Stimulated activated naive CD8-positive, alpha-beta T cell treated with anti-CD3 and anti-CD28 coated beads, Interleukin-15, amount 100 ng/mL, for 72 hours (primary cell): ENCODE measurements around the gene ACSL5.

Source experiments
- ATAC-seq: fragments of 150-1000 bp; cut with Tn5 transposase; 2 replicates; pipeline ENCODE4 v1.10.0; 2021; ENCODE audit warnings: mild to moderate bottlenecking, moderate library complexity
- DNase-seq, 2 donors: peaks; one replicate each; pipeline ENCODE4 v3.0.0; 2021 to 2022
- H3K27ac Mint-ChIP-seq, 2 donors: one replicate each; pipeline ENCODE4 v1.8.0; 2022; ENCODE audit warnings: mild to moderate bottlenecking in 2 of 2, mixed read lengths in 2 of 2, moderate library complexity in 2 of 2
- H3K27me3 Mint-ChIP-seq: one replicate; pipeline ENCODE4 v1.8.0; 2022; ENCODE audit warnings: mixed read lengths
- H3K4me1 Mint-ChIP-seq: one replicate; pipeline ENCODE4 v1.8.0; 2022; ENCODE audit warnings: mild to moderate bottlenecking, mixed read lengths
- H3K4me3 Mint-ChIP-seq, 2 donors: one replicate each; pipeline ENCODE4 v1.8.0; 2022; ENCODE audit warnings: mild to moderate bottlenecking in 2 of 2, mixed read lengths in 2 of 2, moderate library complexity in 1 of 2
- H3K9me3 Mint-ChIP-seq, 2 donors: one replicate each; pipeline ENCODE4 v1.8.0; 2022; ENCODE audit warnings: mixed read lengths in 2 of 2

ACSL5 gene

DNA sequence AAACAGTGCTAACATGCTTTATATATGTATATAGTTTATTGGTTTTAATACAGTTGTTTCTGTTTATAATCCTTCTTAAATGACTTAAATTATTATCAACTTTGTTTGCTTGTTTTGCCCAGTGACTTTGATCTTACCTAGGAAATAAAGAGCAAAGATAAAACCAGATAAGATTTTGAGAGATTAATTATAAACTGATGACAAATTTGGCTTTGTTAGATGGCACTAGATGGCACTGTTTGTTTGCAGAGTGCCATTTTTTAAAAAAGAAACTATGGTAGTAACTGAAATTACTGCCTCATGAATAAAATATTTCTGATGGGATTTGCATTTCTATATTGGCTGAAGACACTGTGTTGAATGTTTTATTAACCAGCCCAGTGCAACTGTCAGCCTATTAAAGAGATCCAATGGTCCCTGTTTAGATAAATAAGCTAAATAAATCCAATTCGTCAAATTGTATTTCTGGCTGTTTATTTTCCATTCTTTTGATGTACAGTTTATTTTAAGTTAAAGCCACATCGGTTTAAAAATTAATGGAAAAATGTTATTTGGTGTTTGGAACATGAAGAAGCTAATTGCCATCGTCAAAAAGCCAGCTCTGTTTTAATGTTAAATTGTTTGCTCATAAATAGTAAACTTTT, 101.8 kb downstream of the ACSL5 start:
- H3K9me3 Mint-ChIP-seq: no peaks in the 10 kb centered on the region
- no peak for DNase-seq
- no peaks in the 10 kb centered on the region for H3K27me3 Mint-ChIP-seq
- no peak for ATAC-seq
- H3K4me1 Mint-ChIP-seq: peaks cover 14% of the 10 kb centered on the region
- H3K27ac Mint-ChIP-seq: peak overlapping the region in 1 of 2 donors; percentile 19
- no peak overlapping the region for H3K4me3 Mint-ChIP-seq
